Kidney glomerular epithelial cell (primary cell): ENCODE results near the gene PSMC5.
"Not testable (repeated sequence)": the region's sequence is repeated elsewhere in the genome, so short reads cannot be mapped to it uniquely, and the experiment has no call there.

Experiments
- DNase-seq: peaks from one replicate; lab custom pipeline; 2025; lab: John Stamatoyannopoulos, UW

Gene PSMC5

GRCh38 chr17:63838631-63839171 is 11.5 kb downstream of the PSMC5 start:
- no peak for DNase-seq

- no peak for DNase-seq
Observed at GRCh38 chr17:63840591-63841349, 13.5 kb downstream of the PSMC5 start.

GRCh38 chr17:63841350-63842172 is 14.3 kb downstream of the PSMC5 start:
- DNase-seq, result no peak

- DNase-seq, result no peak
Observed at GRCh38 chr17:63842173-63842539, 14.9 kb downstream of the PSMC5 start.

- DNase-seq, result peak; percentile 98
Observed at GRCh38 chr17:63842540-63843386, 15.5 kb downstream of the PSMC5 start, which contains the start of gene SMARCD2. Gene SMARCD2 (minus strand): TSS chr17:63842685. CDS start chr17:63842674, 11 bp downstream.

- DNase-seq, result peak; percentile 24
Observed at GRCh38 chr17:63843387-63843888, 16.2 kb downstream of the PSMC5 start.

GRCh38 chr17:63843910-63844677 is 16.9 kb downstream of the PSMC5 start:
- no peak for DNase-seq

GRCh38 chr17:63845509-63845908 is 18.3 kb downstream of the PSMC5 start:
- DNase-seq, result no peak

- no peak for DNase-seq
Observed at GRCh38 chr17:63847525-63848249, 20.5 kb downstream of the PSMC5 start.

GRCh38 chr17:63848834-63849689 is 21.8 kb downstream of the PSMC5 start:
- DNase-seq, result peak; percentile 76

GRCh38 chr17:63850401-63850800 is 23.2 kb downstream of the PSMC5 start:
- no peak for DNase-seq

- no peak for DNase-seq
Observed at GRCh38 chr17:63853260-63853659, 26.0 kb downstream of the PSMC5 start.

- DNase-seq, result no peak
Observed at GRCh38 chr17:63854709-63855108, 27.5 kb downstream of the PSMC5 start.

GRCh38 chr17:63855185-63855584 is 28.0 kb downstream of the PSMC5 start:
- no peak for DNase-seq

- not testable (repeated sequence) for DNase-seq
Observed at GRCh38 chr17:63856425-63856824, 29.2 kb downstream of the PSMC5 start.

- no peak for DNase-seq
Observed at GRCh38 chr17:63859257-63859656, 32.0 kb downstream of the PSMC5 start.

- not testable (repeated sequence) for DNase-seq
Observed at GRCh38 chr17:63866625-63867024, 39.4 kb downstream of the PSMC5 start.

- peak; percentile 54 for DNase-seq
Observed at GRCh38 chr17:63869491-63870291, 42.5 kb downstream of the PSMC5 start.
